Measurements from ENCODE around the gene TUBGCP6. TPM values are rescaled to one million over a fixed set of nuclear protein-coding genes. Genes with fewer than 3 reads are reported as not detected.

Gene TUBGCP6
- total and polyA plus RNA-seq, 10 of the 15 experiments (the other 5 are each of a cell fraction or from before 2014, with no cell fraction given): 0.74 to 41.4 (median 19.4) TPM

GRCh38 chr22:50173311-50173982 lies 71.4 kb downstream of the TUBGCP6 start (continued):
- TF ChIP-seq ZZZ3 (IDR thresholded peaks at IDR 0.05; ENCODE audit: control insufficient read depth, insufficient read length, low read depth) (no peak), SREBF2 (IDR thresholded peaks at IDR 0.05; ENCODE audit: low read length) (no peak), LARP7 (IDR thresholded peaks at IDR 0.05) (0 out of 2 replicates have a peak, but pooled peaks have one; percentile 32), POU2F2 (IDR thresholded peaks at IDR 0.05; ENCODE audit: borderline replicate concordance, low read depth, low read length) (no peak), SIX5 (IDR thresholded peaks at IDR 0.05; ENCODE audit: low read depth, low read length, severe bottlenecking) (no peak), HDGF (IDR thresholded peaks at IDR 0.05) (no peak), DPF2 (IDR thresholded peaks at IDR 0.05) (peak; percentile 69; the same call in 1 of the 2 replicates)
- TF ChIP-seq, protein P1, sequence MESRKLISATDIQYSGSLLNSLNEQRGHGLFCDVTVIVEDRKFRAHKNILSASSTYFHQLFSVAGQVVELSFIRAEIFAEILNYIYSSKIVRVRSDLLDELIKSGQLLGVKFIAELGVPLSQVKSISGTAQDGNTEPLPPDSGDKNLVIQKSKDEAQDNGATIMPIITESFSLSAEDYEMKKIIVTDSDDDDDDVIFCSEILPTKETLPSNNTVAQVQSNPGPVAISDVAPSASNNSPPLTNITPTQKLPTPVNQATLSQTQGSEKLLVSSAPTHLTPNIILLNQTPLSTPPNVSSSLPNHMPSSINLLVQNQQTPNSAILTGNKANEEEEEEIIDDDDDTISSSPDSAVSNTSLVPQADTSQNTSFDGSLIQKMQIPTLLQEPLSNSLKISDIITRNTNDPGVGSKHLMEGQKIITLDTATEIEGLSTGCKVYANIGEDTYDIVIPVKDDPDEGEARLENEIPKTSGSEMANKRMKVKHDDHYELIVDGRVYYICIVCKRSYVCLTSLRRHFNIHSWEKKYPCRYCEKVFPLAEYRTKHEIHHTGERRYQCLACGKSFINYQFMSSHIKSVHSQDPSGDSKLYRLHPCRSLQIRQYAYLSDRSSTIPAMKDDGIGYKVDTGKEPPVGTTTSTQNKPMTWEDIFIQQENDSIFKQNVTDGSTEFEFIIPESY (IDR thresholded peaks at IDR 0.05): no peak
- TF ChIP-seq, protein P2, sequence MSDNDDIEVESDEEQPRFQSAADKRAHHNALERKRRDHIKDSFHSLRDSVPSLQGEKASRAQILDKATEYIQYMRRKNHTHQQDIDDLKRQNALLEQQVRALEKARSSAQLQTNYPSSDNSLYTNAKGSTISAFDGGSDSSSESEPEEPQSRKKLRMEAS (IDR thresholded peaks at IDR 0.05; ENCODE audit: low read depth, low read length): no peak
- TF ChIP-seq, protein P3, sequence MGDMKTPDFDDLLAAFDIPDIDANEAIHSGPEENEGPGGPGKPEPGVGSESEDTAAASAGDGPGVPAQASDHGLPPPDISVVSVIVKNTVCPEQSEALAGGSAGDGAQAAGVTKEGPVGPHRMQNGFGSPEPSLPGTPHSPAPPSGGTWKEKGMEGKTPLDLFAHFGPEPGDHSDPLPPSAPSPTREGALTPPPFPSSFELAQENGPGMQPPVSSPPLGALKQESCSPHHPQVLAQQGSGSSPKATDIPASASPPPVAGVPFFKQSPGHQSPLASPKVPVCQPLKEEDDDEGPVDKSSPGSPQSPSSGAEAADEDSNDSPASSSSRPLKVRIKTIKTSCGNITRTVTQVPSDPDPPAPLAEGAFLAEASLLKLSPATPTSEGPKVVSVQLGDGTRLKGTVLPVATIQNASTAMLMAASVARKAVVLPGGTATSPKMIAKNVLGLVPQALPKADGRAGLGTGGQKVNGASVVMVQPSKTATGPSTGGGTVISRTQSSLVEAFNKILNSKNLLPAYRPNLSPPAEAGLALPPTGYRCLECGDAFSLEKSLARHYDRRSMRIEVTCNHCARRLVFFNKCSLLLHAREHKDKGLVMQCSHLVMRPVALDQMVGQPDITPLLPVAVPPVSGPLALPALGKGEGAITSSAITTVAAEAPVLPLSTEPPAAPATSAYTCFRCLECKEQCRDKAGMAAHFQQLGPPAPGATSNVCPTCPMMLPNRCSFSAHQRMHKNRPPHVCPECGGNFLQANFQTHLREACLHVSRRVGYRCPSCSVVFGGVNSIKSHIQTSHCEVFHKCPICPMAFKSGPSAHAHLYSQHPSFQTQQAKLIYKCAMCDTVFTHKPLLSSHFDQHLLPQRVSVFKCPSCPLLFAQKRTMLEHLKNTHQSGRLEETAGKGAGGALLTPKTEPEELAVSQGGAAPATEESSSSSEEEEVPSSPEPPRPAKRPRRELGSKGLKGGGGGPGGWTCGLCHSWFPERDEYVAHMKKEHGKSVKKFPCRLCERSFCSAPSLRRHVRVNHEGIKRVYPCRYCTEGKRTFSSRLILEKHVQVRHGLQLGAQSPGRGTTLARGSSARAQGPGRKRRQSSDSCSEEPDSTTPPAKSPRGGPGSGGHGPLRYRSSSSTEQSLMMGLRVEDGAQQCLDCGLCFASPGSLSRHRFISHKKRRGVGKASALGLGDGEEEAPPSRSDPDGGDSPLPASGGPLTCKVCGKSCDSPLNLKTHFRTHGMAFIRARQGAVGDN (IDR thresholded peaks at IDR 0.05): no peak
